GM12864 (cell line): ENCODE measurements around the gene EIPR1.

Source experiments
- DNase-seq: peaks from one replicate; pipeline ENCODE4 v3.0.0-alpha.2; 2011; ENCODE audit warnings: low read depth
- H3K4me3 ChIP-seq: 2 replicates; pipeline ENCODE4 v1.5.1; 2011; ENCODE audit warnings: mild to moderate bottlenecking, low read depth, low read length, control low read depth
- TF ChIP-seq, protein P1 (sequence below): IDR thresholded peaks from 2 replicates; pipeline ENCODE4 v1.5.1; 2011; ENCODE audit warnings: low read depth, mild to moderate bottlenecking, moderate library complexity, low read length, control low read depth, inconsistent platforms; ENCODE audit errors: missing control alignments

EIPR1 gene

DNA sequence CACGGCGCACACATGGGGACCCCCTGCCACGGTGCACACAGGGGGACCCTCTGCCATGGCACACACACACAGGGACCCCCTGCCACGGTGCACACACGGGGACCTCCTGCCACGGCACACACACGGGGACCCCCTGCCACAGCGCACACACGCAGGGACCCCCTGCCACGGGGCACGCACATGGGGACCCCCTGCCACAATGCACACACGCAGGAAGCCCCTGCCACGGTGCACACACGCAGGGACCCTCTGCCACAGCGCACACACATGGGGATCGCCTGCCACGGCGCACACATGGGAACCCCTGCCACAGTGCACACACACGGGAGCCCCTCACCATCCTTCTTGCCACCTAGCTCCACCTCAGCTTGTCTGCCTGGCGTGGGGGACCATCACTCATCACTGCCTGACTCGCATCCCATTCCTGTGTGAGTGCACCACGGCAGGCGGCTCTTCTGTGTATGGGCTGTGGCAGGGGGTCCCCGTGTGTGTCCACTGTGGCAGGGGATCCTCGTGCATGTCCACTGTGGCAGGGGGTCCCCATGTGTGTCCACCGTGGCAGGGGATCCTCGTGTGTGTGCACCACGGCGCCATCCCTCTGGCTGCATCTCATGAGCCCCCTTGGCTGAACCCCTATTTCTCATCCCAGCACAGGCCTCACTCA, 206.7 kb downstream of the EIPR1 start:
- no peak overlapping the region for H3K4me3 ChIP-seq
- TF ChIP-seq, protein P1, sequence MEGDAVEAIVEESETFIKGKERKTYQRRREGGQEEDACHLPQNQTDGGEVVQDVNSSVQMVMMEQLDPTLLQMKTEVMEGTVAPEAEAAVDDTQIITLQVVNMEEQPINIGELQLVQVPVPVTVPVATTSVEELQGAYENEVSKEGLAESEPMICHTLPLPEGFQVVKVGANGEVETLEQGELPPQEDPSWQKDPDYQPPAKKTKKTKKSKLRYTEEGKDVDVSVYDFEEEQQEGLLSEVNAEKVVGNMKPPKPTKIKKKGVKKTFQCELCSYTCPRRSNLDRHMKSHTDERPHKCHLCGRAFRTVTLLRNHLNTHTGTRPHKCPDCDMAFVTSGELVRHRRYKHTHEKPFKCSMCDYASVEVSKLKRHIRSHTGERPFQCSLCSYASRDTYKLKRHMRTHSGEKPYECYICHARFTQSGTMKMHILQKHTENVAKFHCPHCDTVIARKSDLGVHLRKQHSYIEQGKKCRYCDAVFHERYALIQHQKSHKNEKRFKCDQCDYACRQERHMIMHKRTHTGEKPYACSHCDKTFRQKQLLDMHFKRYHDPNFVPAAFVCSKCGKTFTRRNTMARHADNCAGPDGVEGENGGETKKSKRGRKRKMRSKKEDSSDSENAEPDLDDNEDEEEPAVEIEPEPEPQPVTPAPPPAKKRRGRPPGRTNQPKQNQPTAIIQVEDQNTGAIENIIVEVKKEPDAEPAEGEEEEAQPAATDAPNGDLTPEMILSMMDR = no peak
- no peak for DNase-seq

DNA sequence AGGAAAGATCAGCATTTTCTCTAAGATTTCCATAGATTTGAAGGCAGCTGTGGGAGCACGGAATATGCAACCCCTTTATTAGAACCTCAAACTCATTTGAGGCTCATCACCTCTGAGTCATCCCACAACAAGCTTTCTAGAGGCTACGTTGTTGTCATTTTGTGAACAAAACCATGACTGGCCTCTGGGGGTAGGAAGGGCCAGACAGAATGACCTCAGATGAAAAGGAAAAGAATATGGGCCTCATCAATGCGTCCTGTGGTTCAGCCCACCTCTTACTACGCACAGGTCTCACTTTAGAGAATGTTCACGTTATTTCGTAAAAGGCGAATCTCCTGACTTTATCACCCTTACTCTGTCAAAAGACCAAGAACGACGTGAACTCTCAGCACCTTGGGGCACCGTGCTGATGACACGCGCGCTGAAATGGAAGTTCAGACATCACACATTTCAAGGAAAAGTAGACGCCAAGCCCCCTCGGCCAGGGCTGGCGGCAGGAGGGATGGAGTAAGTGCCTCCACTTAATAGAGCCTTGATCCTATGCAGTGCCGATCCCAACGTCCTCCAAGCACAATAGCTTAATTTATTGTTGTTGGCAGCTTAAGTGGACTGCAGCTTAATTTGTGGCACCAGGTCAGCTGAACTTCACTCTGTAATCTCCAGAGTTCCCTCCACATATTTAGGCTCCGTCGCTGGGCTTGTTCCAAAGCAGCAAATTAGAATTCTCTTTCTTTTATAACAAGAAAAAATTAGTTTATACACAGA, 208.3 kb downstream of the EIPR1 start:
- TF ChIP-seq, protein P1 = no peak
- no peak for DNase-seq
- H3K4me3 ChIP-seq = no peak overlapping the region

DNA sequence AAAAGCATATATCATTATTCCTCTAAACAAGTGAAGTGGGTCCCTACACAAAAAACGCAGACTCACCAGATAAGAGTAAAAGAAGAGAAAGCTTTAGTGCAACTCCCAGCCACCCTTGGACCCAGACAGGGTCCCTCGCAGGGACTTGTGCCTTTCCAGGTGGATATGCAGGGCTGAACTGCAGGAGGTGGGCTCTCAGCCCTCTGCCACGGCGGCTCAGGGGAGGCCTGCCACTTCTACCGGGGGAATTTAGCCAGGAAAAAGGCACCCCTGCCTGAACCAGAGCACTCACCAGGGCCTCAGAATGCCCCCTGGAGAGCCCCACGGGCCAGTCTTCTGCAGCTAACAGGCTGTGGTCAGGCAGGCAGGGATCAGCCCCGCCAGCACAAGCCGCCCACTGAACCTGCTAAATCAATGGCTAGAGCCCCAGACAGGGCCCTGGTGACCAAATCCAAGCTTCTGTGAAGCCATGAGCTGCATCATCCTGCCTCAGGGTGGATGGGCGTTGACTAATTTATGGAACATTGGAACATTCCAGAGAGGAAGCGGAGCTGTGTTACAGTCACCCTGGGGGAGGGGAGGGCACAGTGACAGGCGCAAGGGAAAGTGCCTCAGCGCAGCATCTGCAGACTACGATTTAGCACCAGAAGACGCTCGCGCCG, 209.3 kb downstream of the EIPR1 start:
- TF ChIP-seq, protein P1 = no peak
- DNase-seq = no peak
- no peak overlapping the region for H3K4me3 ChIP-seq

DNA sequence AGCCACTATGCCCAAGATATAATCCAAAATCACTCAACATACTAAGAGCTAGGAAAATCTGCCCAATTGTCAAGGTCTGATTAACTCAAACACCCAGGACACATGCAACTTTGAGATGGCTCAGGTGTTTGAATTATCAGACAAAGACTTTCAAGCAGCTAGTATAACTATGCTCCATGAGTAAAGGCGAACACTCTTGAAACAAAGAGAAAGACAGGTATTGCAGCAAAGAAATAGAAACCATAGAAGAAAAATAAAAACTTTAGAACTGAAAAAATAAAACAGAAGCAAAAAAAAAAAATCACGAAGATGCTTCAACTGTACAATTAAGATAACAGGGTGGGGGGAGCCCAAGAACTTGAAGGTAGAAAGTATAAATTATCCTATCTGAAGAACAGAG, 214.2 kb downstream of the EIPR1 start:
- TF ChIP-seq, protein P1 = no peak
- DNase-seq = no peak
- no peak overlapping the region for H3K4me3 ChIP-seq

DNA sequence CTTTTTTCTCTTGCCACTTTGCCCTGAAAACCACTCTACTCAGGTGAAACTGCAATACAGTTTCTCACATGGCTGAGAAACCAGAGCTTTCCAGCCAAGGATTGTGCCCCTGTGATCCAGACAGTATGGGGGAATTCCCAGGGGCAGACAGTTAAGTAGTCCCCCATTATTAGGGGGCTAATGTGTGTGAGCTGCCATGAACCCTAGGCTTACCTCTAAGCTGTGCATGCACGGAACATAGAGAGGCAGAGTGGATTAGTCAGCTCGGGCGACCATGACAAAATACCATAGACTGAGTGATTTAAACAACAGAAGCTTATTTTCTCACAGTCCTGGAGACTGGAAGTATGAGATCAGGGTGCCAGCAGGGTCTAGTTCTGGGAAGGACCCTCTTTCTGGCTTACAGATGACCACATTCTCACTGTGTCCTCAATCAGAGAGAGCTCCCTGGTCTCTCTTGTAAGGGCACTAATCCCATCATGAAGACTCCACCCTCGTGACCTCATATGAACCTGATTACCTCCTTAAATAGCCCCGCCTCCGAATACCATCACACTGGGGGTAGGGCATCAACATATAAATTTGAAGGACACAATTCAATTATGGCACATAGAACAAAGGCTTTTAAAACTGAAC, 215.1 kb downstream of the EIPR1 start:
- no peak for DNase-seq
- no peak overlapping the region for H3K4me3 ChIP-seq
- TF ChIP-seq, protein P1 = no peak

DNA sequence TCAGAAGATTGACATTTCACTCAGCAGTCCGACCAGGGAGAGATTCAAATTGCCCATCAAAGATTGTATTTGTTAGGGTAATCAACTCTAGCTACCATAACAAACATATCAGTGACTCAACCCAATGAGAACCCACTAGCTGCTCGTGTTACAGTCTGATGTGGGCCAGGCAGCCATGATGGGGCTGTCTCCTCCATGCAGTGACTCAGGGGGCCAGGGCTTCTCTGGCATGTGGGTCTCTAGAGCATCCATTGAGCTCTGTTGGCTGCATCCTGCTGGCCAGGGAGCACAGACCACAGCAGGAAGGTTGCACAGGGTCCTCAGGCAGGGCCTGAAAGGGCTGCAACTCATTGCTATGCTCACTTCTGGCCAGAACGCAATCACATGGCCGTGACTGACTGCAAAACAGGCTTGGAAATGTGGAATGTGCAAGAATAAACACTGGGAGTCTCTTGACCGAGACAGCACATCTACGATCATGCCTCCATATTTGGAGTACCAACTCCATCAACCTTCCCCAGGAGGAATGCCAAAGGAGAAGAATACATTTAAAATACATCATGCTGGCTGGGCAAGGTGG, 216.8 kb downstream of the EIPR1 start:
- H3K4me3 ChIP-seq = no peak overlapping the region
- no peak for DNase-seq
- TF ChIP-seq, protein P1 = no peak
